Liver (tissue), 9 donors: ENCODE data around the gene TTC23. TPM values are rescaled to one million over a fixed set of nuclear protein-coding genes. Genes with fewer than 3 reads are reported as not detected.

Source experiments
- DNase-seq: peaks from one replicate; pipeline ENCODE4 v3.0.0-alpha.2; 2017; ENCODE audit warnings: low spot score
- H3K27ac ChIP-seq, 2 donors: one replicate each; pipeline ENCODE4 v1.7.0; 2013; ENCODE audit warnings: inconsistent platforms in 2 of 2, low read length in 2 of 2, control low read depth in 1 of 2, low read depth in 1 of 2, mild to moderate bottlenecking in 1 of 2
- H3K27me3 ChIP-seq, 4 donors: one replicate each; pipeline versions ENCODE4 v1.6.1 to v1.7.0; 2013; ENCODE audit warnings: low read length in 3 of 4, inconsistent platforms in 1 of 4, mild to moderate bottlenecking in 1 of 4, moderate library complexity in 1 of 4; ENCODE audit not compliant: control insufficient read depth in 4 of 4, insufficient read depth in 4 of 4
- H3K36me3 ChIP-seq, 4 donors: one replicate each; pipeline versions ENCODE4 v1.6.1 to v1.7.0; 2013; ENCODE audit warnings: low read length in 3 of 4, mild to moderate bottlenecking in 3 of 4, low read depth in 1 of 4, moderate library complexity in 1 of 4; ENCODE audit not compliant: control insufficient read depth in 4 of 4, insufficient read depth in 3 of 4
- H3K4me1 ChIP-seq, 4 donors: one replicate each; pipeline versions ENCODE4 v1.6.1 to v1.7.0; 2013; ENCODE audit warnings: low read length in 3 of 4, mild to moderate bottlenecking in 3 of 4, moderate library complexity in 1 of 4; ENCODE audit not compliant: control insufficient read depth in 4 of 4, insufficient read depth in 4 of 4
- H3K4me3 ChIP-seq, 3 donors: one replicate each; pipeline versions ENCODE4 v1.6.1 to v1.7.0; 2013; ENCODE audit warnings: low read length in 3 of 3, control low read depth in 1 of 3, low read depth in 1 of 3, mild to moderate bottlenecking in 1 of 3
- H3K9ac ChIP-seq, 2 donors: one replicate each; pipeline ENCODE4 v1.7.0; 2013; ENCODE audit warnings: low read length in 2 of 2, mild to moderate bottlenecking in 2 of 2, moderate library complexity in 2 of 2, control low read depth in 1 of 2, low read depth in 1 of 2
- H3K9me3 ChIP-seq, 4 donors: one replicate each; pipeline versions ENCODE4 v1.6.1 to v1.7.0; 2013; ENCODE audit warnings: low read length in 3 of 4; ENCODE audit not compliant: control insufficient read depth in 4 of 4
- EGR1 ChIP-seq, 2 donors: IDR thresholded peaks; 2 replicates each; pipeline ENCODE4 v1.6.1; 2016 to 2018; ENCODE audit warnings: antibody characterized with exemption in 2 of 2, low read depth in 2 of 2
- FOXA1 ChIP-seq: IDR thresholded peaks from 2 replicates; pipeline ENCODE4 v1.6.1; 2016; ENCODE audit warnings: antibody characterized with exemption
- FOXA2 ChIP-seq: IDR thresholded peaks from 2 replicates; pipeline ENCODE4 v1.6.1; 2016; ENCODE audit warnings: antibody characterized with exemption
- GABPA ChIP-seq, 2 donors: IDR thresholded peaks in 1 of 2; conservative IDR thresholded peaks in 1 of 2; 2 replicates each; pipeline ENCODE4 v1.6.1; 2016; ENCODE audit warnings: antibody characterized with exemption in 2 of 2, mild to moderate bottlenecking in 1 of 2, moderate library complexity in 1 of 2
- HNF4A ChIP-seq, 2 donors: conservative IDR thresholded peaks; 2 replicates each; pipeline ENCODE4 v1.6.1; 2016; ENCODE audit warnings: antibody characterized with exemption in 2 of 2, mild to moderate bottlenecking in 2 of 2
- HNF4G ChIP-seq: IDR thresholded peaks from 2 replicates; pipeline ENCODE4 v1.6.1; 2016; ENCODE audit warnings: antibody characterized with exemption
- JUND ChIP-seq, 2 donors: IDR thresholded peaks; 2 replicates each; pipeline ENCODE4 v1.6.1; 2016; ENCODE audit warnings: antibody characterized with exemption in 2 of 2
- NR2F2 ChIP-seq: IDR thresholded peaks from 2 replicates; pipeline ENCODE4 v1.6.1; 2016; ENCODE audit warnings: antibody characterized with exemption
- RAD21 ChIP-seq, 2 donors: IDR thresholded peaks; 2 replicates each; pipeline ENCODE4 v1.6.1; 2016; ENCODE audit warnings: antibody characterized with exemption in 2 of 2, mild to moderate bottlenecking in 2 of 2
- RXRA ChIP-seq, 2 donors: IDR thresholded peaks; 2 replicates each; pipeline ENCODE4 v1.6.1; 2017 to 2018; ENCODE audit warnings: antibody characterized with exemption in 2 of 2, mild to moderate bottlenecking in 1 of 2
- SP1 ChIP-seq: IDR thresholded peaks from 2 replicates; pipeline ENCODE4 v1.6.1; 2018; ENCODE audit warnings: antibody characterized with exemption, mild to moderate bottlenecking
- TAF1 ChIP-seq: conservative IDR thresholded peaks from 2 replicates; pipeline ENCODE4 v1.6.1; 2016; ENCODE audit warnings: antibody characterized with exemption, mild to moderate bottlenecking
- YY1 ChIP-seq: IDR thresholded peaks from 2 replicates; pipeline ENCODE4 v1.6.1; 2016; ENCODE audit warnings: antibody characterized with exemption, mild to moderate bottlenecking
- WGBS: extraction: QIAGEN DNeasy Blood & Tissue Kit; methylation state at CpG from one replicate; pipeline ENCODE4 v1.1.7; 2013; 5-methylcytosine and 5-hydroxymethylcytosine counted together
- polyA plus RNA-seq, 2 donors: library from polyadenylated mRNA; stranded (reverse) in 1 of 2; unstranded in 1 of 2; fragments of 200-250 nt in 1 of 2; fragments of >200 nt in 1 of 2; fragmentation: Nextera tagmentation in 1 of 2; extraction: Ambion mirVana in 1 of 2; gene quantifications; one replicate each; pipeline versions ENCODE4 v1.2.1 to v1.2.3, GENCODE V29; 2013 to 2015
- total RNA-seq, 2 donors: library from RNA; depleted of rRNA; stranded (reverse); fragments of >200 nt; gene quantifications; one replicate each; pipeline ENCODE4 v1.2.3, GENCODE V29; 2014
- TF ChIP-seq, protein P1 (sequence below): fragments of 150-350 bp; IDR thresholded peaks from 2 replicates; pipeline ENCODE4 v1.5.1; 2017; ENCODE audit warnings: improper control_type of control experiment, low read depth, low read length; ENCODE audit not compliant: missing input control
- TF ChIP-seq, protein P2 (sequence below): IDR thresholded peaks from 2 replicates; pipeline ENCODE4 v1.6.1; 2016; ENCODE audit warnings: antibody characterized with exemption
- TF ChIP-seq, protein P3 (sequence below): IDR thresholded peaks from 2 replicates; pipeline ENCODE4 v1.6.1; 2016; ENCODE audit warnings: antibody characterized with exemption, mild to moderate bottlenecking
- TF ChIP-seq, protein P4 (sequence below): IDR thresholded peaks from 2 replicates; pipeline ENCODE4 v1.6.1; 2016; ENCODE audit warnings: antibody characterized with exemption
- TF ChIP-seq, protein P5 (sequence below): IDR thresholded peaks from 2 replicates; pipeline ENCODE4 v1.6.1; 2016; ENCODE audit warnings: antibody characterized with exemption
- donor health status: healthy.
- donor health status: healthy.
- donor health status: healthy.
- donor health status: healthy.
- donor health status: healthy.

The TTC23 gene
- total and polyA plus RNA-seq, 4 donors = 3.7 to 12.3 (median 7.2) TPM

DNA sequence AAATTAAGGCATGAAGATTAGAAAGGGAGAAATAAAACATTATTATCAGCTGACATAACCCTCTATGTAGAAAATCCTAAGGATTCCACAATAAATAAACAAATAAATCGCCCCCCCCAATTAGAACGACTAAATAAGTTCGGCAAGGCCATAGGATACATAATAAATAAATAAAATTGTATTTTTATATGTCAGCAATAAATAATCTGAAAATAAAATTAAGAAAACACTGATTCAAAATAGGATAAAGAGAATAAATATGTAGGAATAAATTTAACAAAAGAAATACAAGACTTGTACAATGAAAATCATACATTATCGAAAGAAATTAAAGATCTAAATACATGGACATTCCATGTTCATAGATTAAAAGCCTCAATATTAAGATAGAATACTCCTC, 5.1 kb downstream of the TTC23 start:
- Histone ChIP-seq H3K36me3 (peaks cover 0 to 5% (median 1%) of the 10 kb centered on the region in 4 donors), H3K27me3 (no peaks in the 10 kb centered on the region), H3K4me3 (no peak overlapping the region), H3K9ac (no peak overlapping the region), H3K9me3 (no peaks in the 10 kb centered on the region), H3K27ac (no peak overlapping the region), H3K4me1 (peaks cover 7 to 11% (median 9%) of the 10 kb centered on the region in 4 donors)
- WGBS = 98% methylated on average over 4 of the region's 4 CpGs
- TF ChIP-seq FOXA1 (no peak), GABPA (IDR thresholded peaks at IDR 0.05 in 1 of 2, conservative IDR thresholded peaks at IDR 0.05 in 1 of 2) (no peak), RAD21 (IDR thresholded peaks at IDR 0.05) (no peak), EGR1 (IDR thresholded peaks at IDR 0.05; ENCODE audit: low read depth in 2 of 2) (no peak), YY1 (no peak), FOXA2 (no peak), HNF4A (conservative IDR thresholded peaks at IDR 0.05) (no peak), HNF4G (no peak), RXRA (IDR thresholded peaks at IDR 0.05) (no peak), JUND (IDR thresholded peaks at IDR 0.05) (no peak), SP1 (no peak), NR2F2 (no peak), TAF1 (no peak)
- TF ChIP-seq, protein P1, sequence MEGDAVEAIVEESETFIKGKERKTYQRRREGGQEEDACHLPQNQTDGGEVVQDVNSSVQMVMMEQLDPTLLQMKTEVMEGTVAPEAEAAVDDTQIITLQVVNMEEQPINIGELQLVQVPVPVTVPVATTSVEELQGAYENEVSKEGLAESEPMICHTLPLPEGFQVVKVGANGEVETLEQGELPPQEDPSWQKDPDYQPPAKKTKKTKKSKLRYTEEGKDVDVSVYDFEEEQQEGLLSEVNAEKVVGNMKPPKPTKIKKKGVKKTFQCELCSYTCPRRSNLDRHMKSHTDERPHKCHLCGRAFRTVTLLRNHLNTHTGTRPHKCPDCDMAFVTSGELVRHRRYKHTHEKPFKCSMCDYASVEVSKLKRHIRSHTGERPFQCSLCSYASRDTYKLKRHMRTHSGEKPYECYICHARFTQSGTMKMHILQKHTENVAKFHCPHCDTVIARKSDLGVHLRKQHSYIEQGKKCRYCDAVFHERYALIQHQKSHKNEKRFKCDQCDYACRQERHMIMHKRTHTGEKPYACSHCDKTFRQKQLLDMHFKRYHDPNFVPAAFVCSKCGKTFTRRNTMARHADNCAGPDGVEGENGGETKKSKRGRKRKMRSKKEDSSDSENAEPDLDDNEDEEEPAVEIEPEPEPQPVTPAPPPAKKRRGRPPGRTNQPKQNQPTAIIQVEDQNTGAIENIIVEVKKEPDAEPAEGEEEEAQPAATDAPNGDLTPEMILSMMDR = no peak
- TF ChIP-seq, protein P2, sequence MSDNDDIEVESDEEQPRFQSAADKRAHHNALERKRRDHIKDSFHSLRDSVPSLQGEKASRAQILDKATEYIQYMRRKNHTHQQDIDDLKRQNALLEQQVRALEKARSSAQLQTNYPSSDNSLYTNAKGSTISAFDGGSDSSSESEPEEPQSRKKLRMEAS = no peak
- TF ChIP-seq, protein P3, sequence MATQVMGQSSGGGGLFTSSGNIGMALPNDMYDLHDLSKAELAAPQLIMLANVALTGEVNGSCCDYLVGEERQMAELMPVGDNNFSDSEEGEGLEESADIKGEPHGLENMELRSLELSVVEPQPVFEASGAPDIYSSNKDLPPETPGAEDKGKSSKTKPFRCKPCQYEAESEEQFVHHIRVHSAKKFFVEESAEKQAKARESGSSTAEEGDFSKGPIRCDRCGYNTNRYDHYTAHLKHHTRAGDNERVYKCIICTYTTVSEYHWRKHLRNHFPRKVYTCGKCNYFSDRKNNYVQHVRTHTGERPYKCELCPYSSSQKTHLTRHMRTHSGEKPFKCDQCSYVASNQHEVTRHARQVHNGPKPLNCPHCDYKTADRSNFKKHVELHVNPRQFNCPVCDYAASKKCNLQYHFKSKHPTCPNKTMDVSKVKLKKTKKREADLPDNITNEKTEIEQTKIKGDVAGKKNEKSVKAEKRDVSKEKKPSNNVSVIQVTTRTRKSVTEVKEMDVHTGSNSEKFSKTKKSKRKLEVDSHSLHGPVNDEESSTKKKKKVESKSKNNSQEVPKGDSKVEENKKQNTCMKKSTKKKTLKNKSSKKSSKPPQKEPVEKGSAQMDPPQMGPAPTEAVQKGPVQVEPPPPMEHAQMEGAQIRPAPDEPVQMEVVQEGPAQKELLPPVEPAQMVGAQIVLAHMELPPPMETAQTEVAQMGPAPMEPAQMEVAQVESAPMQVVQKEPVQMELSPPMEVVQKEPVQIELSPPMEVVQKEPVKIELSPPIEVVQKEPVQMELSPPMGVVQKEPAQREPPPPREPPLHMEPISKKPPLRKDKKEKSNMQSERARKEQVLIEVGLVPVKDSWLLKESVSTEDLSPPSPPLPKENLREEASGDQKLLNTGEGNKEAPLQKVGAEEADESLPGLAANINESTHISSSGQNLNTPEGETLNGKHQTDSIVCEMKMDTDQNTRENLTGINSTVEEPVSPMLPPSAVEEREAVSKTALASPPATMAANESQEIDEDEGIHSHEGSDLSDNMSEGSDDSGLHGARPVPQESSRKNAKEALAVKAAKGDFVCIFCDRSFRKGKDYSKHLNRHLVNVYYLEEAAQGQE = no peak
- TF ChIP-seq, protein P4, sequence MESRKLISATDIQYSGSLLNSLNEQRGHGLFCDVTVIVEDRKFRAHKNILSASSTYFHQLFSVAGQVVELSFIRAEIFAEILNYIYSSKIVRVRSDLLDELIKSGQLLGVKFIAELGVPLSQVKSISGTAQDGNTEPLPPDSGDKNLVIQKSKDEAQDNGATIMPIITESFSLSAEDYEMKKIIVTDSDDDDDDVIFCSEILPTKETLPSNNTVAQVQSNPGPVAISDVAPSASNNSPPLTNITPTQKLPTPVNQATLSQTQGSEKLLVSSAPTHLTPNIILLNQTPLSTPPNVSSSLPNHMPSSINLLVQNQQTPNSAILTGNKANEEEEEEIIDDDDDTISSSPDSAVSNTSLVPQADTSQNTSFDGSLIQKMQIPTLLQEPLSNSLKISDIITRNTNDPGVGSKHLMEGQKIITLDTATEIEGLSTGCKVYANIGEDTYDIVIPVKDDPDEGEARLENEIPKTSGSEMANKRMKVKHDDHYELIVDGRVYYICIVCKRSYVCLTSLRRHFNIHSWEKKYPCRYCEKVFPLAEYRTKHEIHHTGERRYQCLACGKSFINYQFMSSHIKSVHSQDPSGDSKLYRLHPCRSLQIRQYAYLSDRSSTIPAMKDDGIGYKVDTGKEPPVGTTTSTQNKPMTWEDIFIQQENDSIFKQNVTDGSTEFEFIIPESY = no peak
- TF ChIP-seq, protein P5, sequence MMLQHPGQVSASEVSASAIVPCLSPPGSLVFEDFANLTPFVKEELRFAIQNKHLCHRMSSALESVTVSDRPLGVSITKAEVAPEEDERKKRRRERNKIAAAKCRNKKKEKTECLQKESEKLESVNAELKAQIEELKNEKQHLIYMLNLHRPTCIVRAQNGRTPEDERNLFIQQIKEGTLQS = no peak
- no peak for DNase-seq
